HCT116 (cell line): ENCODE measurements around the gene CMIP. TPM values are rescaled to one million over a fixed set of nuclear protein-coding genes. Genes with fewer than 3 reads are reported as not detected.

Experiments
- ATAC-seq: fragments of 200-7000 bp; cut with Tn5 transposase; 2 replicates; pipeline ENCODE4 v1.9.1; 2020; ENCODE audit warnings: mild to moderate bottlenecking, moderate library complexity
- BruUV-seq: library from RNA; stranded (reverse); fragments of 400-500 nt; replicated peaks from 2 replicates; lab custom pipeline; 2021; lab: Mats Ljungman, UMichigan
- CTCF ChIA-PET: fragments of 300-600 bp; sonication (Branson Sonifier 250); formaldehyde crosslinking; loops from one replicate; lab custom pipeline; 2021; ENCODE audit warnings: antibody characterized with exemption; lab: Charles Lee
- POLR2A ChIA-PET: fragments of 300-600, 350-600 bp; sonication (Branson Sonifier 250); formaldehyde crosslinking; loops from one replicate; lab custom pipeline; 2021; ENCODE audit warnings: antibody characterized with exemption; lab: Charles Lee
- RAD21 ChIA-PET, 2 experiments: fragments of 300-600 bp; sonication (Branson Sonifier 250); formaldehyde crosslinking; loops; one replicate each; lab custom pipeline; 2023; ENCODE audit warnings: low total read pairs in 2 of 2; ENCODE audit not compliant: uncharacterized antibody in 2 of 2, unreplicated experiment in 2 of 2, low non-redundant PET in 1 of 2; lab: Charles Lee
- DNase-seq: peaks from one replicate; pipeline ENCODE4 v3.0.0-alpha.2; 2010; ENCODE audit warnings: low read depth, low spot score
- H2AFZ ChIP-seq: fragments of 200-600 bp; shearing (Covaris generic), sonication (generic); 2 replicates; pipeline ENCODE4 v1.6.1; 2017; ENCODE audit warnings: low read depth, mixed run types, mixed read lengths, antibody characterized with exemption, low read length; ENCODE audit not compliant: poor library complexity, severe bottlenecking
- H3K27ac ChIP-seq: 2 replicates; pipeline ENCODE4 v1.5.1; 2012; ENCODE audit warnings: low read depth, low read length
- H3K27me3 ChIP-seq: fragments of 200-600 bp; sonication (generic); 2 replicates; pipeline ENCODE4 v1.6.1; 2016; ENCODE audit warnings: mixed run types, low read length, mixed read lengths; ENCODE audit not compliant: insufficient read depth
- H3K36me3 ChIP-seq, 2 experiments: fragments of 200-500 bp in 1 of 2; fragments of 200-600 bp in 1 of 2; sonication (Bioruptor generic) in 1 of 2; sonication (generic) in 1 of 2; 2 replicates each; pipeline versions ENCODE4 v1.5.1 to v1.6.1; 2014 to 2016; ENCODE audit warnings: low read length in 2 of 2, inconsistent platforms in 1 of 2, mixed read lengths in 1 of 2, mixed run types in 1 of 2; ENCODE audit not compliant: insufficient read depth in 2 of 2, control insufficient read depth in 1 of 2
- H3K4me1 ChIP-seq, 2 experiments: fragments of 200-600 bp in 1 of 2; sonication (generic) in 1 of 2; 2 replicates each; pipeline versions ENCODE4 v1.5.1 to v1.6.1; 2012 to 2017; ENCODE audit warnings: low read length in 2 of 2, inconsistent platforms in 1 of 2, mild to moderate bottlenecking in 1 of 2, mixed read lengths in 1 of 2, mixed run types in 1 of 2, moderate library complexity in 1 of 2; ENCODE audit not compliant: insufficient read depth in 2 of 2, control insufficient read depth in 1 of 2
- H3K4me2 ChIP-seq: fragments of 200-600 bp; sonication (generic); 2 replicates; pipeline ENCODE4 v1.6.1; 2017; ENCODE audit warnings: mixed run types, low read length, mixed read lengths
- H3K4me3 ChIP-seq, 2 experiments: fragments of 200-600 bp in 1 of 2; sonication (generic) in 1 of 2; replicated peaks in 1 of 2; 2 replicates each; pipeline ENCODE4 v1.5.1; 2011 to 2016; ENCODE audit warnings: low read length in 2 of 2, control low read depth in 1 of 2, low read depth in 1 of 2, mild to moderate bottlenecking in 1 of 2, mixed read lengths in 1 of 2, mixed run types in 1 of 2
- H3K79me2 ChIP-seq: fragments of 200-600 bp; sonication (generic); 2 replicates; pipeline ENCODE4 v1.6.1; 2017; ENCODE audit warnings: mild to moderate bottlenecking, mixed run types, low read length, moderate library complexity, mixed read lengths; ENCODE audit not compliant: insufficient read depth
- H3K9ac ChIP-seq: fragments of 200-600 bp; sonication (generic); 2 replicates; pipeline ENCODE4 v1.6.1; 2016; ENCODE audit warnings: low read length, mixed read lengths
- H3K9me2 ChIP-seq: fragments of 200-600 bp; sonication (generic), shearing (Covaris generic); 2 replicates; pipeline ENCODE4 v1.6.1; 2017; ENCODE audit warnings: mixed run types, mild to moderate bottlenecking, moderate library complexity; ENCODE audit not compliant: insufficient read depth
- H3K9me3 ChIP-seq, 2 experiments: fragments of 200-500 bp in 1 of 2; fragments of 200-600 bp in 1 of 2; sonication (Bioruptor generic) in 1 of 2; sonication (generic) in 1 of 2; 2 replicates each; pipeline ENCODE4 v1.6.1; 2014 to 2017; ENCODE audit warnings: low read length in 2 of 2, mixed read lengths in 2 of 2, inconsistent platforms in 1 of 2, low read depth in 1 of 2, mild to moderate bottlenecking in 1 of 2, mixed run types in 1 of 2, moderate library complexity in 1 of 2; ENCODE audit not compliant: control insufficient read depth in 1 of 2, insufficient read depth in 1 of 2
- H4K20me1 ChIP-seq: fragments of 200-600 bp; sonication (generic), shearing (Covaris generic); 2 replicates; pipeline ENCODE4 v1.6.1; 2017; ENCODE audit warnings: mixed run types, mild to moderate bottlenecking, moderate library complexity; ENCODE audit not compliant: insufficient read depth
- ATF3 ChIP-seq: IDR thresholded peaks from 2 replicates; pipeline ENCODE4 v1.6.1; 2012
- EGR1 ChIP-seq: IDR thresholded peaks from 2 replicates; pipeline ENCODE4 v1.6.1; 2012; ENCODE audit warnings: low read depth
- ELF1 ChIP-seq: IDR thresholded peaks from 2 replicates; pipeline ENCODE4 v1.6.1; 2012; ENCODE audit warnings: low read depth, borderline replicate concordance
- EZH2phosphoT487 ChIP-seq: fragments of 200-600 bp; IDR thresholded peaks from 2 replicates; pipeline ENCODE4 v1.6.1; 2018; ENCODE audit warnings: antibody characterized with exemption, borderline replicate concordance
- FOSL1 ChIP-seq: IDR thresholded peaks from 2 replicates; pipeline ENCODE4 v1.6.1; 2012; ENCODE audit warnings: low read depth
- MAX ChIP-seq: IDR thresholded peaks from 2 replicates; pipeline ENCODE4 v1.6.1; 2012
- POLR2A ChIP-seq: IDR thresholded peaks from 2 replicates; pipeline ENCODE4 v1.7.0; 2011; ENCODE audit warnings: borderline replicate concordance; ENCODE audit not compliant: insufficient read depth, insufficient read length; ENCODE audit errors: extremely low read depth
- POLR2AphosphoS5 ChIP-seq: IDR thresholded peaks from 2 replicates; pipeline ENCODE4 v1.6.1; 2011; ENCODE audit warnings: mild to moderate bottlenecking, low read depth, low read length, moderate library complexity
- RAD21 ChIP-seq: IDR thresholded peaks from 2 replicates; pipeline ENCODE4 v1.6.1; 2012; ENCODE audit warnings: low read depth, mild to moderate bottlenecking
- REST ChIP-seq: IDR thresholded peaks from 2 replicates; pipeline ENCODE4 v1.6.1; 2012; ENCODE audit warnings: low read depth
- SIN3A ChIP-seq: IDR thresholded peaks from 2 replicates; pipeline ENCODE4 v1.6.1; 2012; ENCODE audit warnings: low read depth
- SP1 ChIP-seq: IDR thresholded peaks from 2 replicates; pipeline ENCODE4 v1.6.1; 2012; ENCODE audit warnings: low read depth
- SRF ChIP-seq: IDR thresholded peaks from 2 replicates; pipeline ENCODE4 v1.6.1; 2012; ENCODE audit warnings: low read depth
- TCF7L2 ChIP-seq: IDR thresholded peaks from 2 replicates; pipeline ENCODE4 v1.7.0; 2011; ENCODE audit warnings: borderline replicate concordance, inconsistent platforms; ENCODE audit not compliant: insufficient read depth, insufficient read length; ENCODE audit errors: extremely low read depth
- YY1 ChIP-seq: IDR thresholded peaks from 2 replicates; pipeline ENCODE4 v1.6.1; 2011; ENCODE audit warnings: low read length, low read depth, moderate library complexity, mild to moderate bottlenecking; ENCODE audit not compliant: insufficient replicate concordance; ENCODE audit errors: extremely low read depth
- ZBTB33 ChIP-seq: IDR thresholded peaks from 2 replicates; pipeline ENCODE4 v1.6.1; 2011; ENCODE audit warnings: mild to moderate bottlenecking, low read length, moderate library complexity; ENCODE audit not compliant: insufficient replicate concordance; ENCODE audit errors: extremely low read depth
- ZFX ChIP-seq: fragments of 450-650 bp; IDR thresholded peaks from 2 replicates; pipeline ENCODE4 v1.6.1; 2017
- ZNF274 ChIP-seq: fragments of 200-500 bp; sonication (Bioruptor generic); IDR thresholded peaks from 2 replicates; pipeline ENCODE4 v1.6.1; 2014; ENCODE audit warnings: mild to moderate bottlenecking, low read depth, low read length, inconsistent platforms
- intact Hi-C: fragments of 100-400 bp; cut with micrococcal nuclease; formaldehyde crosslinking; loops from 2 replicates; pipeline ENCODE4 v1.10.0; 2022
- total RNA-seq: library from RNA; stranded (reverse); gene quantifications from one replicate; pipeline ENCODE4 v1.2.1, GENCODE V29; 2021; ENCODE audit not compliant: unreplicated experiment

Gene CMIP
- total RNA-seq, 1 experiment from 2014 or later, result 64.6 TPM

- peaks cover 3 to 42% of the 10 kb centered on the region in 2 experiments for H3K36me3 ChIP-seq
- no peak overlapping the region for H3K4me3 ChIP-seq
- H2AFZ ChIP-seq, result no peak overlapping the region
- no peaks in the 10 kb centered on the region for H3K4me1 ChIP-seq
- ChIA-PET CTCF (no interaction called here), POLR2A (no interaction called here), RAD21 (no interaction called here)
- H3K27me3 ChIP-seq, result no peaks in the 10 kb centered on the region
- H4K20me1 ChIP-seq, result no peaks in the 10 kb centered on the region
- no peak overlapping the region for H3K4me2 ChIP-seq
- no peak for DNase-seq
- H3K9me3 ChIP-seq, result no peaks in the 10 kb centered on the region
- ATAC-seq, result no peak
- no peaks in the 10 kb centered on the region for H3K9me2 ChIP-seq
- no peak for TF ChIP-seq TCF7L2
- TF ChIP-seq SP1, result no peak
- TF ChIP-seq EZH2phosphoT487, result no peak
- no peak for TF ChIP-seq ATF3
- no peak for TF ChIP-seq POLR2AphosphoS5
- no peak for TF ChIP-seq REST
- TF ChIP-seq EGR1, result no peak
- TF ChIP-seq MAX, result no peak
- TF ChIP-seq FOSL1, result no peak
- TF ChIP-seq ZBTB33, result no peak
- TF ChIP-seq ZFX, result no peak
- TF ChIP-seq SIN3A, result no peak
- no peak for TF ChIP-seq YY1
- TF ChIP-seq ZNF274, result no peak
- no peak for TF ChIP-seq ELF1
- no peak for TF ChIP-seq SRF
- TF ChIP-seq RAD21, result no peak
- TF ChIP-seq POLR2A, result no peak
- no peak overlapping the region for H3K27ac ChIP-seq
- H3K79me2 ChIP-seq, result peaks cover 3% of the 10 kb centered on the region; the same call in 1 of the 2 replicates
- intact Hi-C loops, result no loop called here
- no peak overlapping the region for H3K9ac ChIP-seq
- no TSS peak for BruUV-seq
These were observed 216.5 kb downstream of the CMIP start for GRCh38 chr16:81661082-81661481.
